ENCODE measurements around the gene CCR5.
"Not testable (repeated sequence)": the region's sequence is repeated elsewhere in the genome, so short reads cannot be mapped to it uniquely, and the experiment has no call there.

Gene CCR5

DNA sequence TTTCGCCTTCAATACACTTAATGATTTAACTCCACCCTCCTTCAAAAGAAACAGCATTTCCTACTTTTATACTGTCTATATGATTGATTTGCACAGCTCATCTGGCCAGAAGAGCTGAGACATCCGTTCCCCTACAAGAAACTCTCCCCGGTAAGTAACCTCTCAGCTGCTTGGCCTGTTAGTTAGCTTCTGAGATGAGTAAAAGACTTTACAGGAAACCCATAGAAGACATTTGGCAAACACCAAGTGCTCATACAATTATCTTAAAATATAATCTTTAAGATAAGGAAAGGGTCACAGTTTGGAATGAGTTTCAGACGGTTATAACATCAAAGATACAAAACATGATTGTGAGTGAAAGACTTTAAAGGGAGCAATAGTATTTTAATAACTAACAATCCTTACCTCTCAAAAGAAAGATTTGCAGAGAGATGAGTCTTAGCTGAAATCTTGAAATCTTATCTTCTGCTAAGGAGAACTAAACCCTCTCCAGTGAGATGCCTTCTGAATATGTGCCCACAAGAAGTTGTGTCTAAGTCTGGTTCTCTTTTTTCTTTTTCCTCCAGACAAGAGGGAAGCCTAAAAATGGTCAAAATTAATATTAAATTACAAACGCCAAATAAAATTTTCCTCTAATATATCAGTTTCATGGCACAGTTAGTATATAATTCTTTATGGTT lies at the start of gene CCR5:
Gene CCR5, plus strand, starts transcription at position 108 of the 680 bp plus-strand sequence. CDS start 1,957 bp downstream, outside the sequence.
- no peak for DNase-seq (ENCODE audit: low read depth in 2 of 2)

DNA sequence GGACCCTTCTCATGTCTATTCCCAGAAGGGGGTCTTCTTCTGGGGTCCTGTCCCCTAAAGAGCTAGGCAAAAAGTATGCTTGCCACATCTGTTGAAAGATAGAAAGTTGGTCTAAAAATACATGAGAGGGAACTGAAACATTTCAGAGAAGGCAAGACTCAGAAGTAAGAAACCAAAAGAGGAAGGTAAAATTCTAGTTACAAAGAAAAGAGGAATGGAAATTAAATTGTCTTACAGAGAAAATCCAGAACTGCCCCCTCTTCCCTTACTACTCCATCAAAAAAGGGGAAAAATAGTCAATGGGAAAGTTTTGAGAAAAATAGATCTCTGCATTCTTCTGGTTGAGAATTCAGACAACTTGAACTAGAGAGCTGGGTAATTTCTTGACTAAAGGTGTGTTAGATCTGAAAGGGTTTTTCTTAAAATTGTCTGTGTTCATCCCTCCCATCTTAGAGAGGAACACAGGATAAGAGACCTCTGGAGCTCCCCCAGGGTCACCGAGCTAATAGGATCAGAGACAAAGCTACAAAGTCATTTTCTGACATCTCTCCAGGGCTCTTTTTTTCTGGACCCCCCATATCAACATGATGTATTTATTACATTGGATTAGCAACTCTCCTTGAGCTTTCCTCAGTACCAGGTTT lies 49.2 kb upstream of the CCR5 start:
- DNase-seq (ENCODE audit: low read depth in 2 of 2) = no peak

DNA sequence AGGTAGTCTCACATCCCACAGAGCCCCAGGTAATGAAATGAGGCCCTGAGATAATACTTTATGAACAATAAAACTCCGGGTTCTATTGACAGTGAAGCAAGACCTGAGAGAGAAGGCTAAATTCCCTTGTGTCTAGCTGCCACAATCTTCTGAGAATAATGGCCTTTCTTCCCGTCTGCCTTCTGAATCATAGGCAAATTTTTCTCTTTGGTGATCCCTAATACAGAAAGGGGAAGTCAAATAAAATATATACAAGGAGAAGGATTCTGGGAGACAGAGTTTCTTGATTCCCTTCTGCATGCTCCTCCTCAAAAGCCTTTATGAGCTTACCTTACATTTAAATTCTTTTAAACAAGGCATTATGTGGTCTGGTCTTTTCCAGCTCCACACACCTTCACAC lies 46.7 kb upstream of the CCR5 start:
- no peak for DNase-seq (ENCODE audit: low read depth in 2 of 2)

DNA sequence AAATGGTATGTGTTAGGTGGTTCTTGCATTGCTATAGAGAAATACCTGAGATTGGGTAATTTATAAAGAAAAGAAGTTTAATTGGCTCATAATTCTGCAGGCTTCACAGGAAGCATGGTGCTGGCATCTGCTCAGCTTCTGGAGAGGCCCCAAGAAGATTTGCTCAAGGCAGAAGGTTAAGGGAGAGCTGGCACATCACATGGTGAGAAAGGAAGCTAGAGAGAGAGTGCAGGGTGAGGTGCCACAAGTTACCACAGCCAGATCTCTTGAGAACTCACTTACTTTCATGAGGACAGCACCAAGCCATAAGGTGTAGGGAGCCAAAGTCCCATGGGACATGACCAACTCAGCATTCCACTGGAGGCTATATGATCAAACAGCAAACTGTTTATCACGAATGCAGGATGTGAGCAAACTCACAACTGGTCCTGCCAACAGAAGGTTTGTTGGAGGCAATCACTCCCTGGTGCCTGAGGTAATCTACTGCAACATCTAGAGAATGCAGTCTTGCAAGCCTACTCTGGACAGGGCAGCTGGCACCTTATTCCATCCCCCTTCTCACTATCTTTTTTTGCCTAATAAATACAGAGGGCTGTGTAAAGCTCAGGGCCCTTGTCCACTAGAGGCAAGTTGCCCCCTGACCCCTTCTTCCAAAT lies 45.0 kb upstream of the CCR5 start:
- no peak for DNase-seq (ENCODE audit: low read depth in 2 of 2)

DNA sequence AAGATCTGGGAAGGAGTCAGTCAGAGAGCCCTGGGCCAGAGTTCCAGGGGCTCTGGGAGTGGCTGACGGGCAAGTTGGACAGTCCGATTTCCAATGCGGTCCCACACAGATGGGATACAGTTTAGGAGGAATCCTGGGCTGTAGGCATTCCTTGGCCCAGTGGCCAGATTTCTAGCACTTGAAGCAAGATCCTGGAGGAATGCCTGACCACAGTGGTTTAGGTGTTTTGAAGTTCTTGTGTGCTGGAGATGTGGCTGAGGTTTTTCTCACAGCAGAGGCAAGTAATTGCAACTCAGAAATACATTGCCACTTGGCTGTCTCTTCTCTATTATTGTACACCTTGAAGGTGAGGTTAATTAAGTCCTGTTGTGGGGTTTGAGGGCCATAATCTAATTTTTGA lies 40.1 kb upstream of the CCR5 start:
- DNase-seq (ENCODE audit: low read depth in 2 of 2) = not testable (repeated sequence)

DNA sequence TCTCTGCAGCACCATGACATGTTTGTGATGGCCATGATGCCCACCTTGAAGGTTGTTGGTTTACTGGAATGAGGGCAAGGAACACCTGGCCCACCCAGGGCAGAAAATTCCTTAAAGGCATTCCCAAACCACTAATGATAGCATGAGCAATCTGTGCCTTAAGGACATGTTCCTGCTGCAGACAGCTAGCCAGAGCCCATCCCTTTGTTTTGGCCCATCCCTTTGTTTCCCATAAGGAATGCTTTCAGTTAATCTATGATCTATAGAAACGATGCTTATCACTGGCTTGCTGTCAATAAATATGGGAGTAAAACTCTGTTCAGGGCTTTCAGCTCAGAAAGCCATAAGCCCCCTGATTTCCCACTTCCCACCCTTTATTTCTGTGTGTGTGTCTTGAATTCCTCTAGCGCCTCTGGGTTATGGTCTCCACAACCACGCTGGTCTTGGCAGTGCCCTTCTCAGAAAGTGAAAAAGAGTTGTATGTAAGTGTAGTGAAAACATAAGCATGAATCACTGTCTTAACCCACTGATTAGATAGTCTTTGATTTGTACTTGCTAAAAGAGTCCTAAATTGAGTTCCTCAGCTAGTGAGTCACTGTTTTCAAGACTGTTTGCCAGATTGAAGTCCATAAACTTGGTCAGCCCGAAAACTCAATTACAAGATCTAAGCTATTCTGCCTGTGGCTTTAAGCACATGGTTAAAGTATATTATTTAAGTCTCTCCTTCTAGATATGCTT lies 35.8 kb upstream of the CCR5 start:
- DNase-seq (ENCODE audit: low read depth in 2 of 2) = no peak

DNA sequence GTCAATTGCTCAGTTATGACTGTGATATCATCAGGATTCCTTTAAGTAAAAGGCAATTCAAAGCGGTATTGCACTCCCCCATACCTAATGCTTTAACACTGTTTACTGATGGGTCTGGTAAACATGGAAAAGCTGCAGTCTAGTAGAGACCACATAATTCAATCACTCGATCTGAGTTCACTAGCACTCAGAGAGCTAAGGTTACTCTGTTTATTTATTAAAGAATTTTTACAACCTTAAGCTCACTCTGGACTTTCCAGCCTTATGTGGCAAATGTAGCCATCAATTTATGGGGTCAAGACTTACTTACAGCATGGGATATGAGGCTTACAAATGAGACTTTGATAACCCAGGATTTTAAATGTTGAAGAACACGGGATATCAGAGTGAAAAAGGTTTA lies 35.2 kb upstream of the CCR5 start:
- no peak for DNase-seq (ENCODE audit: low read depth in 2 of 2)

DNA sequence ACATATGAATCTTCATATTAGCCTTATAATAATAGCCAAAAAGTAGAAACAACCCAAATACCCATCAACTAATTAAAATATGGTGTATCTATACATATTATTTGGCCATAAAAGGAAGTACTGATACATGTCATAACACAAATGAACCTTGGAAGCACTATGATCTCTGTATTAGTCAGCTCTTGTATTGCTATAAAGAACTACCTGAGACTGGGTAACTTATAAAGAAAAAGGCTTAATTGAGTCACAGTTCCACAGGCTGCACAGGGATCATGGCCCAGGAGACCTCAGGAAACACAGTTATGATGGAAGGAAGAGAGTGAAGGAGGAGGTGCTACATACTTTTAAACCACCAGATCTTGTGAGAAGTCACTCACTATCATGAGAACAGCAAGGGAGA lies 32.8 kb upstream of the CCR5 start:
- DNase-seq (ENCODE audit: low read depth in 2 of 2) = no peak

DNA sequence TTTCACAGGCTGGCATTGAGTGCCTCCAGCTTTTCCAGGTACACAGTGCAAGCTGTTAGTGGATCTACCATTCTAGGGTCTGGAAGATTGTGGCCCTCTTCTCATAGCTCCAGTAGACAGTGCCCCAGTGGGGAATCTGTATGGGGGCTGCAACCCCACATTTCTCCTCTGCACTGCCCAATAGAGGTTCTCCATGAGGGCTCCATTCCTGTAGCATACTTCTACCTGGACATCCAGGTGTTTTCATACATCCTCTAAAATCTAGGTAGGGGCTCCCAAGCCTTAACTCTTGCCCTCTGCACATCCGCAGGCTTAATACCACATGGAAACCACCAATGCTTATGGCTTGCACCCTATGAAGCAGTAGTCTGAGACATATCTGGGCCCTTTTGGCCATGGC lies 31.9 kb upstream of the CCR5 start:
- DNase-seq (ENCODE audit: low read depth in 2 of 2) = no peak

DNA sequence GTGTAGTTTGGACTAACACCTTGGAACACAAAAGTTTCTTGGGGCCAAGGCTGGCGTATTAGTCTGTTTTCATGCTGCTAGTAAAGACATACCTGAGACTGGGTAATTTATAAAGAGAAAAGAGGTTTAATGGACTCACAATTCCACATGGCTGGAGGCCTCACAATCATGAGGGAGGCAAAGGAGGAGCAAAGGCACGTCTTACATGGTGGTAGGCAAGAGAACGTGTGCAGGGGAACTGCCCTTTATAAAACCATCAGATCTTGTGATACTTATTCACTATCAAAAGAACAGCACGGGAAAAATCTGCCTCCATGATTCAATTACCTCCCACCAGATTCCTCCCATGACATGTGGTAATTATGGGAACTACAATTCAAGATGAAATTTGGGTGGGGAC lies 26.3 kb upstream of the CCR5 start:
- no peak for DNase-seq (ENCODE audit: low read depth in 2 of 2)

DNA sequence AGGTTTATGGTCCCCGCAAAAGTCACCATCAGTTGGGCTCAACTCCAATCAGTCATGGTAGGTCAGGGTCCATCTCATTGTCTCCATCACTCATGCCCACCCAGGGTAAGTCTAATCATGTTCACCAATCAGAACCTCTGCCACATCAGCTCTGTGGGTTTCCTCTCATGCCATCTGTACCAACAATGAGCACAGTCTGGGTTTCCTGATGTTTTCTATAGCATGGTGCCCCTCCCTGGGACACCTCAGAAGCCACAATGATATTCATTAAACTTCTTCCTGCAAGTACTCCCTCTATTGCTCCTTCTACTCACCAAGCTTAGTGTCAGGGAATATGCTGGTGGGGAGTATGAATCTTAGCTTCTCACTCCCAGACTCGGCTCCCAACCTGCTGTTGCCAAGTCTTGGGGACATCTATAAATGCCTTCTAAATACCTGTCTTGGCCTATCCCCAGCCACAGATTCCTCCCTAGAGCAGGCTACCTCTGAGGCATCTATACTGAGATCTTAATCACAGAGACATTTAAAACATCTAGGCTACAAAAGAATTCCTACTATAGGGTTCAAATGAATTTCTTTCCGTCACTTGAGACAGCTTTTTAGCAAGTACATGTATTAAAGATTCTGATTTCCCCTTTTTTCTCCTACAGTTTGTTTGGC lies 21.8 kb upstream of the CCR5 start:
- no peak for DNase-seq (ENCODE audit: low read depth in 2 of 2)

DNA sequence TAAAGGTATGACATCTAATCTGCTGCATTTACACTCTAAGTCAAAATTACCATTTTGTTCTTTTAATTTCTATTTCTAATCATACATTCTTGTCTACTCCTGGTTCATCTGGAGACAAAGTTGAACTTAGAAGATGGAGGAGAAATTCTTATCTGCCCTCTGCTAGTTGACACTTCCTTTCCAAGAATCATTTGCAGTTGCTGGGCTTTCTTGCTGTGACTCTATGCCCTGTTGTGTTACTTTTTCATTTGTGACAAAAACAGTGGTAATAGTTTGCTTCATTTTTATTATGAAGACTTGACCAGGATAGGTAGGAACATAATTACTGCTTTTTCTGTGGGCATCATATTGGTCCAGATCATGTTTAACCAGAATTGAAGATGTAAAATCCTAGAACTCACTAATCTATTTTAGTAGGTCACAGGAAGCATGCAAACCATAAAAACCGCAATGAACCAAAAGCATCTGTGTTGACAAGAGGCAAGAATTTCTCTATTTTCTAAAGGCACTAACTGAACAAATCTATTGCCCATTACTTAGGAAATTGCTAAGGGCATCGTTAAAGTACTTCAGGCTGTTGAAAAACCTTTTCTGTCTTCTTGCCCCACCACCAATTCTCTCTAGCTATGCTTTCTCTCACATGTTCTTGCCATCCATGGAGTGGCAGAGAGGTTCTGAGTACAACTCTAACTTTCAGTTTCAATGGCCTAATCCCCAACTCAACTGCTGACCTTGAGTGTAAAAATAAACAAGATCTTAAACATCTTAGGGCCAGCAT lies 21.1 kb upstream of the CCR5 start:
- no peak for DNase-seq (ENCODE audit: low read depth in 2 of 2)

DNA sequence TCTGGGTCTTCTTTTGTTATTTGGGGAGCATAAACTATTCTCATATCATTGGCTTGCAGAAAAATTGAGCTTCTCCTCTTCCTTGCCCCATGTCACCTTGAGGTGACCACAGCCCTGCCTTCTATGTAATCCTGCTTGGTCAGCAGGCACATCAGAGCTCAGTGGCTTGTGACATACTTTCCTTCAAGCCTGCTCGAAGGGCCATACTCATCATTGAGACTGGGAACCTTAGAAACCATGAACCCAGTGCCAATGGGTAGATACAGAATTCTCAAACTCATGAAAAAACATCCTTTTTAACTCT lies 20.5 kb upstream of the CCR5 start:
- DNase-seq (ENCODE audit: low read depth in 2 of 2) = no peak

DNA sequence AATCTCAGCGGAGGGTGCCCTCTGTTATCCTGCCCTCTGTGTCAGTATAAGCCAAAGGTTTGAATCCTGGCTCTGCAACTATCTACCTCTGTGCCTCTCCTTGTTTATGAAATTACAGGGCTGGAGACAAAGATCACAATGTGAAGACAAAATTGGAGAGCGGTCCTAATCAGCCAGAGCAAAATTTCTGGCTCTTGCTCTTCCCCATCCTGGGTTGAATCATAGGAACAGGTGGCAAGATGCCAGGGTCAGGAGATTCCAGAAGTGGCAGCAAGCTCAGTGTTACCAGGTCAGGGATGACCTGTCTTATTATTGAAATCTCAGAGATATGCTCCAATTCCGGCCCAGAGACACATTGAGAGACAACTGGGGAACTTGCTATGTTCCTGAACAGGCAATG lies 19.1 kb upstream of the CCR5 start:
- no peak for DNase-seq (ENCODE audit: low read depth in 2 of 2)

DNA sequence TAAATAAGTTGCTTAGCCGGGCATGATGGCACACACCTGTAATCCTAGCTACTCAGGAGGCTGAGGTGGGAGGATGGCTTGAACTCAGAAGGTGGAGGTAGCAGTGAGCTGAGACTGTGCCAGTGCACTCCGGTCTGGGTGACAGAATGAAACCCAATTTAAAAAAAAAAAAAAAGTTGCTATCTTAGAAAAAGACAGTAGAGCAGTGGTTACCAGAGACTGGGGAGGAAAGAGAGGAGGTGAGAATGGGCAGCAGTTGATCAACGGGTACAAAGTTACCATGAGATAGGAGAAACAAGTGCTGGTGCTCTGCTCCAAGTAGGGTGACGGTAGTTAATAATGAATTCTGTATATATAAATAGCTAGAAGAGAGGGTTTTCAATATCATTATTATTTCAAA lies 17.7 kb upstream of the CCR5 start:
- DNase-seq (ENCODE audit: low read depth in 2 of 2) = no peak

DNA sequence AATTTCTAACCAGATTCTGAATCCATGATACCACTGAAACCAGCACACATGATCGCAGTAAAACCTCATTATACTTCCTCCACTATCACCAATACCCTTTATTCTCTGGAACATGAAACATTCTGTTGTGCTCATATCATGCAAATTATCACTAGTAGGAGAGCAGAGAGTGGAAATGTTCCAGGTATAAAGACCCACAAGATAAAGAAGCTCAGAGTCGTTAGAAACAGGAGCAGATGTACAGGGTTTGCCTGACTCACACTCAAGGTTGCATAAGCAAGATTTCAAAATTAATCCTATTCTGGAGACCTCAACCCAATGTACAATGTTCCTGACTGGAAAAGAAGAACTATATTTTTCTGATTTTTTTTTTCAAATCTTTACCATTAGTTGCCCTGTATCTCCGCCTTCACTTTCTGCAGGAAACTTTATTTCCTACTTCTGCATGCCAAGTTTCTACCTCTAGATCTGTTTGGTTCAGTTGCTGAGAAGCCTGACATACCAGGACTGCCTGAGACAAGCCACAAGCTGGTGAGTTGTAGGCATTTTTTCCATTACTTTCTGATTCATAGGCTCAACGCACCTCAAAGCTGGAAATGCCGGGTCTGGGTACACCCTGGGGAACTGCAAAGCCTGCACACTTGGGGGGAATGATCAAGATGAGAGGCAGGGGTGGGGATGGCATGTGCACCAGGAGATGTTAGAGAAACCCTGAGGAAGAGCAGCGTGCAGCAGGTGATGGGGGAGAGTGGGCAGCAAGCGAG lies 16.9 kb upstream of the CCR5 start, which contains the start of gene CCR2:
Gene CCR2, plus strand, starts transcription at position 465 of the 764 bp plus-strand sequence. CDS start 3,417 bp downstream, outside the sequence.
- peak in 1 of 2 donors; percentile 19 for DNase-seq (ENCODE audit: low read depth in 2 of 2)

DNA sequence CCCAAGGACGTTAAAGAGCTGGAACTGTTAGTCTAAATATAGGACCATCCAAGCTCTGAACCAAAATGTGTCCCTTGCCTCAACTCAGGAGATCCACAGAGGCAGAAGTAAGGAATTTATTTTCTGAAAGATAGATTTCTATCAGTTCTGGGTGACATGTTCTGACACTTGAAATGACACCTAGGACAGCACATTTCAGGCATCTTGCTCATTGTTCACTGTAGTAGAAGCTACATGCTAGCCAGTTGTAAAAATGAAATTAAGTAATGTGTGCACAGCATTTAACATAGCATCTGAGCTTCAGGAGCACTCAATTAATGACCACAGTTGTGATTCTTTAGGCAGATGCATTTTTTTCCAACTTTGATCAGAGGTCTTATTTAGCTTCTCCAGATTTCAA lies 16.3 kb upstream of the CCR5 start:
- no peak for DNase-seq (ENCODE audit: low read depth in 2 of 2)

DNA sequence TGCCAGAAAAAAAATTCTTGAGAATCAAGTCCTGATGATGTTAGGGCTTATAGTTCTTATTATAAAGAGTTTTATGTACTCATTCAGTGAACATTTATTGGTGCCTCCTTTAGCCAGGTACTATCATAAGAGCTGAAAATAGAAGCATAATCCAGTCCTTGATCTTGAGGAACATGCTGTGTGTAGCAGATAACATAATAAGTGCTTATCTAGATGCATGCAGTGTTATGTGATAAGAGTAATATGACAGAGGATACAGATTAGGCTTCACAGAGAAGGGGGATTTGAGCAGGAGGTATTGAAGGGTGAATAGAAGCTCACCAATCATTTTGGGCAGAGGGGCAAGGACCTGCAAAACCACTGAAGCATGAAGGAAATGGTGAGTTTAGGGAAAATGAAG lies 15.8 kb upstream of the CCR5 start:
- DNase-seq (ENCODE audit: low read depth in 2 of 2) = no peak

DNA sequence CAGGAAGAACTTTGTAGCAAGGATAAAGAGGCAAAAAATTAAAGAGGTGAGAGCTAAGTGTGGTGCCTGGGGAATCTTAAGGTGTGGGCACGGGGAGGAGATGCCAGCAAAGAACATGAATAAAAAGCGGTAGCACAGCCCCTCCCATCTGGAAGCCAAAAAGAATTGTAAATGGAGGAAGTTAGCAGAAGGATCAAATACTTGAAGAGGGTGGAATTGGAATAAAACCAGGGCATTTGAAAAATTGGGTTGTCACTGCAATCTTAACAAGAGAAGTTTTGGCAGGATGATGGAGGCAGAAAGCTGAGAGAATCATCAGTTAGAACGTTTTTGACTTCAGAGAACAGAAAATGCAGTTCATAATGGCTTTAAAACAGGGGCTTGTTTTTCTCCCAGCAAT lies 14.5 kb upstream of the CCR5 start:
- no peak for DNase-seq (ENCODE audit: low read depth in 2 of 2)

DNA sequence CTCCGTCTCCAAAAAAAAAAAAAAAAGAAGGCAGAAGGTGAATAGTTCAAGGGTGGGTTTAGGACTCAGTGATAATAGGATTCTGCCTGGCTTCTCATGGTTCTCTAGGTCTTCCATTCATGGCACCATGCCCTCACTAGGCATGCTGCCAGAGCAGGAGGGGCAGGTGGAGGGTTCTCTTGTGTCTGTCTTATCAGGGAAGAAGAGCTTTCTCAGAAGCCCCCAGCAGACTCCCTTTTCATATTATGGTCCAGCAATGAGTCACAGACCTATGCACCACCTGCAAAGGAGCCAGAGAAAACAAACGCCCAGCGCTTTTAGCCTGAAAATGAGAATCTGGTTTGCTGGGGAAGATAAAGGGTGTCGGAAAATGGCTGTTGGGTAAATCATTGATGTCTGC lies 13.8 kb upstream of the CCR5 start:
- no peak for DNase-seq (ENCODE audit: low read depth in 2 of 2)

DNA sequence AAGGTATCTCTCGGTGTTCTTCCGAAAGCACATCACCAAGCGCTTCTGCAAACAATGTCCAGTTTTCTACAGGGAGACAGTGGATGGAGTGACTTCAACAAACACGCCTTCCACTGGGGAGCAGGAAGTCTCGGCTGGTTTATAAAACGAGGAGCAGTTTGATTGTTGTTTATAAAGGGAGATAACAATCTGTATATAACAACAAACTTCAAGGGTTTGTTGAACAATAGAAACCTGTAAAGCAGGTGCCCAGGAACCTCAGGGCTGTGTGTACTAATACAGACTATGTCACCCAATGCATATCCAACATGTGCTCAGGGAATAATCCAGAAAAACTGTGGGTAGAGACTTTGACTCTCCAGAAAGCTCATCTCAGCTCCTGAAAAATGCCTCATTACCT lies 12.3 kb upstream of the CCR5 start:
- no peak for DNase-seq (ENCODE audit: low read depth in 2 of 2)
